CD4-positive, alpha-beta T cell (primary cell): Measurements from ENCODE around the gene TCF4. TPM values are rescaled to one million over a fixed set of nuclear protein-coding genes. Genes with fewer than 3 reads are reported as not detected.

Experiments used
- ATAC-seq: fragments of 200-7000 bp; cut with Tn5 transposase; one replicate; pipeline ENCODE4 v1.10.0; 2022; ENCODE audit warnings: mild to moderate bottlenecking; ENCODE audit not compliant: poor library complexity
- CTCF ChIA-PET: fragments of 350-600 bp; sonication (Branson Sonifier 250); formaldehyde crosslinking; loops from one replicate; lab custom pipeline; 2021; ENCODE audit warnings: antibody characterized with exemption, inconsistent platforms; lab: Charles Lee
- POLR2A ChIA-PET: fragments of 350-600 bp; sonication (Branson Sonifier 250); formaldehyde crosslinking; loops from one replicate; lab custom pipeline; 2021; ENCODE audit warnings: antibody characterized with exemption, inconsistent platforms; lab: Charles Lee
- DNase-seq, 14 experiments: peaks; one replicate each; pipeline ENCODE4 v3.0.0-alpha.2; 2013 to 2020; ENCODE audit warnings: mixed read lengths in 2 of 14
- H3K27ac ChIP-seq, 2 donors: one replicate each; pipeline versions ENCODE4 v1.5.1 to v1.7.0; 2013; ENCODE audit warnings: low read length in 2 of 2, low read depth in 1 of 2, mild to moderate bottlenecking in 1 of 2
- H3K27me3 ChIP-seq, 2 experiments: 1 replicate in 1 of 2; 2 replicates in 1 of 2; pipeline versions ENCODE4 v1.6.1 to v1.7.0; 2013; ENCODE audit warnings: low read length in 2 of 2, control low read depth in 1 of 2, mild to moderate bottlenecking in 1 of 2, moderate library complexity in 1 of 2; ENCODE audit not compliant: insufficient read depth in 2 of 2, control insufficient read depth in 1 of 2
- H3K36me3 ChIP-seq: one replicate; pipeline ENCODE4 v1.6.1; 2013; ENCODE audit warnings: low read length, control low read depth; ENCODE audit not compliant: insufficient read depth
- H3K4me1 ChIP-seq: one replicate; pipeline ENCODE4 v1.6.1; 2013; ENCODE audit warnings: low read length, control low read depth; ENCODE audit not compliant: insufficient read depth
- H3K4me3 ChIP-seq: one replicate; pipeline ENCODE4 v1.5.1; 2013; ENCODE audit warnings: mild to moderate bottlenecking, low read length, moderate library complexity
- H3K9me3 ChIP-seq, 2 experiments: 1 replicate in 1 of 2; 2 replicates in 1 of 2; pipeline versions ENCODE4 v1.6.1 to v1.7.0; 2013; ENCODE audit warnings: low read length in 2 of 2, mild to moderate bottlenecking in 2 of 2, control low read depth in 1 of 2, moderate library complexity in 1 of 2; ENCODE audit not compliant: control insufficient read depth in 1 of 2, insufficient read depth in 1 of 2
- H3K27ac Mint-ChIP-seq: one replicate; pipeline ENCODE4 v1.8.0; 2020; ENCODE audit warnings: mixed read lengths
- H3K27me3 Mint-ChIP-seq: one replicate; pipeline ENCODE4 v1.8.0; 2021; ENCODE audit warnings: mixed read lengths
- H3K36me3 Mint-ChIP-seq: one replicate; pipeline ENCODE4 v1.8.0; 2021; ENCODE audit warnings: low read depth, mixed read lengths
- H3K4me1 Mint-ChIP-seq: one replicate; pipeline ENCODE4 v1.8.0; 2021; ENCODE audit warnings: low read depth, mixed read lengths
- H3K4me3 Mint-ChIP-seq: one replicate; pipeline ENCODE4 v1.8.0; 2020; ENCODE audit warnings: mild to moderate bottlenecking, mixed read lengths
- H3K9me3 Mint-ChIP-seq: one replicate; pipeline ENCODE4 v1.8.0; 2020; ENCODE audit warnings: mixed read lengths
- intact Hi-C, 2 experiments: fragments of 100-400 bp; cut with DNase I in 1 of 2; cut with micrococcal nuclease in 1 of 2; formaldehyde crosslinking; loops; one replicate each; pipeline versions ENCODE4 v1.15.1 to v1.9.0; 2023 to 2025; cut with DNase I, micrococcal nuclease
- total RNA-seq, 174 experiments: library from RNA in 2 of 174; stranded (reverse) in 2 of 174; gene quantifications; one replicate each; pipeline ENCODE4 v1.2.3 and lab custom pipeline; 2021 to 2026
- TF ChIP-seq, protein P1 (sequence below): fragments of 200-600 bp; IDR thresholded peaks from one replicate; pipeline ENCODE4 v1.8.0; 2022; ENCODE audit warnings: antibody characterized with exemption, mild to moderate bottlenecking

Gene TCF4
- total RNA-seq, 2 experiments from 2014 or later = 3.0 to 3.2 TPM

DNA sequence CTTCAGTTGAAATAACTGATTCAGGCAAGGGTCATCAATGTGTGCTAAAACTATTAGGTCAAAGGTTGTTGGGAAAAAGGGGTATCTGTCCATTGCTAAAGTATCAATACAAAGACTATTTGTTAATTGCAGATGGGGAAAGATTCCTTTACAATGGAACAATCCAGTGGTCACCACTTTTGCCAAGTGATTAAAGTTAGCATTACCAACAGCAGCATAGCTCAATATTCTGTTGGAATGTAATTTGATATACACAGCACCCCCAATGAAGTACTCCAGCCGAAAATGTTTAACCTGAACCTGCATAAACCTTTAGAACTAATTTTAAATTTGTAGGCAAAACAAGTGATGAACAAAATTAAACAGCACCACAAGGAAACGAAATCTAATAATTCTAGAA, 191.0 kb downstream of the TCF4 start:
- Mint-ChIP-seq H3K9me3 (no peaks in the 10 kb centered on the region), H3K36me3 (no peaks in the 10 kb centered on the region), H3K4me3 (no peak overlapping the region), H3K27ac (no peak overlapping the region), H3K4me1 (no peaks in the 10 kb centered on the region), H3K27me3 (no peaks in the 10 kb centered on the region)
- Histone ChIP-seq H3K27ac (no peak overlapping the region), H3K4me1 (no peaks in the 10 kb centered on the region), H3K4me3 (no peak overlapping the region), H3K9me3 (no peaks in the 10 kb centered on the region), H3K27me3 (no peaks in the 10 kb centered on the region), H3K36me3 (no peaks in the 10 kb centered on the region)
- DNase-seq (no peak), ATAC-seq (no peak)
- intact Hi-C loops = no loop called here
- TF ChIP-seq, protein P1, sequence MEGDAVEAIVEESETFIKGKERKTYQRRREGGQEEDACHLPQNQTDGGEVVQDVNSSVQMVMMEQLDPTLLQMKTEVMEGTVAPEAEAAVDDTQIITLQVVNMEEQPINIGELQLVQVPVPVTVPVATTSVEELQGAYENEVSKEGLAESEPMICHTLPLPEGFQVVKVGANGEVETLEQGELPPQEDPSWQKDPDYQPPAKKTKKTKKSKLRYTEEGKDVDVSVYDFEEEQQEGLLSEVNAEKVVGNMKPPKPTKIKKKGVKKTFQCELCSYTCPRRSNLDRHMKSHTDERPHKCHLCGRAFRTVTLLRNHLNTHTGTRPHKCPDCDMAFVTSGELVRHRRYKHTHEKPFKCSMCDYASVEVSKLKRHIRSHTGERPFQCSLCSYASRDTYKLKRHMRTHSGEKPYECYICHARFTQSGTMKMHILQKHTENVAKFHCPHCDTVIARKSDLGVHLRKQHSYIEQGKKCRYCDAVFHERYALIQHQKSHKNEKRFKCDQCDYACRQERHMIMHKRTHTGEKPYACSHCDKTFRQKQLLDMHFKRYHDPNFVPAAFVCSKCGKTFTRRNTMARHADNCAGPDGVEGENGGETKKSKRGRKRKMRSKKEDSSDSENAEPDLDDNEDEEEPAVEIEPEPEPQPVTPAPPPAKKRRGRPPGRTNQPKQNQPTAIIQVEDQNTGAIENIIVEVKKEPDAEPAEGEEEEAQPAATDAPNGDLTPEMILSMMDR = no peak
- ChIA-PET CTCF (no interaction called here), POLR2A (no interaction called here)

DNA sequence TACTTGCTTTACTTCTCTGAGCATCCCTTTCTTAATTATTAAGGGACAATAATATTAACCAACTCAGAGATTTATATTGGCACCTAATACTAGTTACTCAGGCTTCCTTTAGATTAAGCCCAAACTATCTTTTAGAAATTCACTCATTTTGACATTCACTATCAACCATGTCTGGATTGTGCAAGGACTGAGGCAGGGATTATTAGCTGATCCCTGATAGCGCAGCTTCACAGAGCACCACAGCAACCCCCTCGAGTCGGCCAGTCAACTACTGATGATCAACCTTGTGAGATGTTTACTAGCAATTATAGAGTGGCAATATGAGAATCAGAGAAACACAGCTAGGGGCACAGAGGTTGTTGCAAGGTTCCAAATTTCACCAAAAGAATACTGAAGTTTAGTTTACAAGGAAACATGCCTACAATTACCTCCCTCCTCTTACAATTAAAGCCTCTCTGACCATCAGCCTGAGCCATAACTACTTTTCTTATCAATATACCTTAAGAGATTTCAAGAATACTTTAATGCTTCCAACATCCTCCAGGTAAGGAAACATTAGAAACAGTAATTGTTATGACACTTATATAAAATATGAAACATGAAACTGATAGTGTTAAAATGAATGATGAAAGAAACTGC, 191.6 kb downstream of the TCF4 start:
- ChIA-PET POLR2A (no interaction called here), CTCF (no interaction called here)
- TF ChIP-seq, protein P1 = no peak
- DNase-seq = no peak
- no peak overlapping the region for H3K27ac Mint-ChIP-seq
- intact Hi-C loops = no loop called here
- no peaks in the 10 kb centered on the region for H3K9me3 Mint-ChIP-seq
- Histone ChIP-seq H3K27ac (no peak overlapping the region), H3K27me3 (no peaks in the 10 kb centered on the region), H3K4me3 (no peak overlapping the region), H3K4me1 (no peaks in the 10 kb centered on the region), H3K9me3 (no peaks in the 10 kb centered on the region), H3K36me3 (no peaks in the 10 kb centered on the region)
- H3K27me3 Mint-ChIP-seq = no peaks in the 10 kb centered on the region
- H3K36me3 Mint-ChIP-seq = no peaks in the 10 kb centered on the region
- no peak for ATAC-seq
- no peak overlapping the region for H3K4me3 Mint-ChIP-seq
- H3K4me1 Mint-ChIP-seq = no peaks in the 10 kb centered on the region

DNA sequence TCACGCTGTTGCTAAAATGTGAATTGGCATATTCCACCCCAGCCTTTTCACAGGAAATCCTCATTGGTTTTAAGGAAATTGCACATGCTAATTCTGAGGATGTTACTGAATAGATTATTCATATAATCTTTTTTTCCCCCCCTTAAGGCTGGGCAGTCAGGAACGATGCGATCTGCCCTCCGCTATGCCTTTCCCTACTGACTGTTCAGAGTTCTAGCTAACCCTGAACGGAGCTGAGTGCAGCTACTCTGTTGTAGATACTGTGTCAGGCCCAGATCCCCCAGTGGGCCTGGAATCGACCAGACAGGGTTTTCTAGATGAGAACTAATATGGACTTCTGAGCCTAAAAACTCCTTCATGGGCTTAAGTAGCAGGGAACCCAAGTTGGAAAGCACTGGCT, 192.2 kb downstream of the TCF4 start:
- CTCF ChIA-PET = no interaction called here
- no peaks in the 10 kb centered on the region for H3K36me3 Mint-ChIP-seq
- H3K36me3 ChIP-seq = no peaks in the 10 kb centered on the region

More for the DNA sequence above, 192.2 kb downstream of the TCF4 start:
- Mint-ChIP-seq H3K9me3 (no peaks in the 10 kb centered on the region), H3K27ac (no peak overlapping the region), H3K4me3 (no peak overlapping the region), H3K27me3 (no peaks in the 10 kb centered on the region), H3K4me1 (no peaks in the 10 kb centered on the region)
- no peak overlapping the region for H3K4me3 ChIP-seq
- no peak for DNase-seq
- no peak for ATAC-seq
- no peaks in the 10 kb centered on the region for H3K4me1 ChIP-seq
- no peak overlapping the region for H3K27ac ChIP-seq
- H3K27me3 ChIP-seq = no peaks in the 10 kb centered on the region
- no peaks in the 10 kb centered on the region for H3K9me3 ChIP-seq
- TF ChIP-seq, protein P1 = no peak
- intact Hi-C loops = no loop called here
- POLR2A ChIA-PET = no interaction called here
